Measurements from ENCODE around the gene SCYL3. TPM values are rescaled to one million over a fixed set of nuclear protein-coding genes. Genes with fewer than 3 reads are reported as not detected.

Gene SCYL3
- total RNA-seq, 2 donors from 2014 or later = 8.3 to 14.4 TPM

DNA sequence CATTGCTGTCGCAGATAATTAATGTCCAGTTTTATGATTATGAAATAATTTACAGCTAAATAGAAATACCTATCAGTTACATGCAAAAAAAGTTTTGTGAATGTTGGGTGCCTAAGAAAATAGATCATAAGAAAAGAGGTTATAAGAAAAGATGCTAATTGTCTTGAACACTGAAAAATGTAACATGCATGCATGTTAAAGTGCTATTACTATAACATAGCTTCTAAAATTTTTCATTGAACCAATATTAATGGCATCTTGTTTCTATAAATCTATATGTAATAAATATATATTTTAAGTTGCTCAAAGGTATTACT is 35.5 kb upstream of the SCYL3 start:
- H3K4me1 ChIP-seq (ENCODE audit: control insufficient read depth in 1 of 2, low read depth in 2 of 2) = peaks cover 0 to 18% of the 10 kb centered on the region in 2 donors
- no peak overlapping the region for H3K27ac ChIP-seq
- ATAC-seq (ENCODE audit: insufficient number of reproducible peaks, low FRiP score, low read depth) = no peak
- H3K9me3 ChIP-seq = no peaks in the 10 kb centered on the region
- H3K36me3 ChIP-seq = no peaks in the 10 kb centered on the region
- H3K4me3 ChIP-seq = no peak overlapping the region
- no peak for DNase-seq (ENCODE audit: low spot score)
- no peaks in the 10 kb centered on the region for H3K27me3 ChIP-seq (replicated peaks; ENCODE audit: insufficient read depth)
- TF ChIP-seq, protein P1, sequence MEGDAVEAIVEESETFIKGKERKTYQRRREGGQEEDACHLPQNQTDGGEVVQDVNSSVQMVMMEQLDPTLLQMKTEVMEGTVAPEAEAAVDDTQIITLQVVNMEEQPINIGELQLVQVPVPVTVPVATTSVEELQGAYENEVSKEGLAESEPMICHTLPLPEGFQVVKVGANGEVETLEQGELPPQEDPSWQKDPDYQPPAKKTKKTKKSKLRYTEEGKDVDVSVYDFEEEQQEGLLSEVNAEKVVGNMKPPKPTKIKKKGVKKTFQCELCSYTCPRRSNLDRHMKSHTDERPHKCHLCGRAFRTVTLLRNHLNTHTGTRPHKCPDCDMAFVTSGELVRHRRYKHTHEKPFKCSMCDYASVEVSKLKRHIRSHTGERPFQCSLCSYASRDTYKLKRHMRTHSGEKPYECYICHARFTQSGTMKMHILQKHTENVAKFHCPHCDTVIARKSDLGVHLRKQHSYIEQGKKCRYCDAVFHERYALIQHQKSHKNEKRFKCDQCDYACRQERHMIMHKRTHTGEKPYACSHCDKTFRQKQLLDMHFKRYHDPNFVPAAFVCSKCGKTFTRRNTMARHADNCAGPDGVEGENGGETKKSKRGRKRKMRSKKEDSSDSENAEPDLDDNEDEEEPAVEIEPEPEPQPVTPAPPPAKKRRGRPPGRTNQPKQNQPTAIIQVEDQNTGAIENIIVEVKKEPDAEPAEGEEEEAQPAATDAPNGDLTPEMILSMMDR (IDR thresholded peaks at IDR 0.05) = no peak

DNA sequence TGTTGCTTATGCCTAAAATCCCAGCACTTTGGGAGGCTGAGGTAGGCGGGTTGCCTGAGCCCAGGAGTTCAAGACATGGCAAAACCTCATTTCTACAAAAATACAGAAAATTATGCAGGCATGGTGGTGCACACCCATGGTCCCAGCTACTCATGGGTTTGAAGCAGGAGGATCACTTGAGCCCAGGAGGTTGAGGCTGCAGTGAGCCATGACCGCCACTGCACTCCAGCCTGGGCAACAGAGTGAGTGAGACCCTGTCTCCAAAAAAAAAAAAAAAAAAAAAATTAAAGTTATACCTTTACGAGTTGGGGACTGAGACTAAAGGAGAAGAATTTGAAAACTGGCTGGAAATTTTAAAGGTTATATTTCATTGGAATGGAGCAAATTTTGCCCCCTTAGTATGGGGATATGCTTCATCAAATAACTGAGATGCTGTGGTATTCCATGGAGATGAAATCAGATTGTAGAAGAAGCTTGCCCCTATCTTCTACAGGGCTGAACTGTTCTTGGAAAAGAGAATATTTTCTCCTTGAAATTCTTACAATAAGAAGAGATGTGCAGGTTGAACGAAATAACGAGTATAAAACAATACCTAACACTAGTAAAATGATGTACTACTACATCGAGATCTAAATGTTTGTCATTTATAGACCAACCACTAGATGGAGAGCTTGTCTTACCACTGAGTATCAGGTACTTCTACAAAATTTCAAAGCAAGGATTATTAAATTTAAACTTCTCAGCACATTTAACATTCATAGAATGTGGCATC is 34.9 kb upstream of the SCYL3 start:
- Histone ChIP-seq H3K27me3 (replicated peaks; ENCODE audit: insufficient read depth) (no peaks in the 10 kb centered on the region), H3K4me3 (no peak overlapping the region), H3K36me3 (no peaks in the 10 kb centered on the region), H3K27ac (no peak overlapping the region), H3K9me3 (no peaks in the 10 kb centered on the region), H3K4me1 (ENCODE audit: control insufficient read depth in 1 of 2, low read depth in 2 of 2) (peaks cover 0 to 14% of the 10 kb centered on the region in 2 donors)
- TF ChIP-seq, protein P1 (IDR thresholded peaks at IDR 0.05) = peak; percentile 56
- ATAC-seq (ENCODE audit: insufficient number of reproducible peaks, low FRiP score, low read depth) = no peak
- DNase-seq (ENCODE audit: low spot score) = no peak

DNA sequence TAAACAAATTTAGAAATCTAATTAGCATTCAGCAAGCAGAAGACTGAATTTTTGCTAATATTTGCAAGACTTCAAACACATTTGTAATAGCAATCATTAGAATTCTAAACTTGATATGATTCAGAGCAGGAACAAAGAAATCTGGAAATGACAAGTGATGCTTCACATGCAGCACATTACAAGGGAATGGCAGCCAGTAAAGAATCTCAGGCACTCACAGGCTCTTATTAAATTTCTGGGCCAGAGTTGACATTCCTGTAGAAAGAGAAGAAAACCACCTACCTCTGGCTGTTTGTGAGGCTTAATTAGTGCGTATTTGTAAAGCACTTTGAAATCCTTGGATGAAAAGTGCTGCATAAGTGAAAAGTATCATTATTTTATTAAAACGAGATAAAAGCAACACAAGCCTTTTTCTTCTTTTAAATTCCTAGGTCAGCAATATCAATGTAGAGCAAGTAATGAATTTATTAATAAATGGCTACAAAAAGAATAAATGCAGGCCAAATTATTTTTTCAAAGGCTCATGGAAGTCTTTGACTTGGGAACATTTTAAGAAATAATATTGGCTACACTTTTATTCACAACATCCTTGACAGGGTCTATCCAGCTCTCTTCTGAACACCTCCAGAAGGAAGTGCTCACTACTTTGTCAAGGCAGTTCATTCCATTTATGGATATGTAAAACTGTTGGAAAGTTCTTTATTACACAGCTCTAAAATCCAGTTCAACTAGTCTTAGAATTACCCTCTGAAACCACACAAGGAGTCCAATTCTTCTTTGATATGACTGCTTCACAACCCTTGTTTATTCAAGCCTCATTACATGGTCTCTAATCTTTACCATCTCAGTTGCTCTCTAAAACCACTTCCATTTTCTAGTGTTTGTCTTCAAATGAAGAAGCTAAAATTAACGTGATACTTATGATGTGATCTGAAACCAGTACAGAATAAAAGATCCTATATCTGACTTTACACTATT is 32.1 kb upstream of the SCYL3 start:
- H3K27ac ChIP-seq = no peak overlapping the region
- H3K36me3 ChIP-seq = no peaks in the 10 kb centered on the region
- no peak for ATAC-seq (ENCODE audit: insufficient number of reproducible peaks, low FRiP score, low read depth)
- DNase-seq (ENCODE audit: low spot score) = no peak
- no peaks in the 10 kb centered on the region for H3K4me1 ChIP-seq (ENCODE audit: control insufficient read depth in 1 of 2, low read depth in 2 of 2)
- TF ChIP-seq, protein P1 (IDR thresholded peaks at IDR 0.05) = no peak
- H3K9me3 ChIP-seq = no peaks in the 10 kb centered on the region
- no peaks in the 10 kb centered on the region for H3K27me3 ChIP-seq (replicated peaks; ENCODE audit: insufficient read depth)
- H3K4me3 ChIP-seq = no peak overlapping the region

DNA sequence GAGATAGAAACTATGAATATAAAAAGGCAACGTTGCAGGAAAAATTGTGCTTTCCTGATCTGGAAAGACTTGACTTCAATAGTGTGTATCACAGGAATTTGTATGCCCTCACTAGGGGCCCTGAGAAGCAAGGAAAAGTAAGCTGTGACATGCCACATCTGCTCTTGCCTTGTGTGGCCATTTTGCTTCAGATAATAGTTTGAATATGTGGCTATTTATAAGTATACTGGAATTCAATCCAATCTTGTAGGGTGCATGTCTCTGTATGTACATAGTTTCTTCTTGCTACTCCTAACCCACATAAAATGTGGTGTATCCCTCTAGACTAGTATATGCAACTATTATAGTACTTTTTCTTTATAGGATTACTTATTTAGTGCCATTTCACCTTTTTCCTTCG is 31.1 kb upstream of the SCYL3 start:
- no peak for DNase-seq (ENCODE audit: low spot score)
- ATAC-seq (ENCODE audit: insufficient number of reproducible peaks, low FRiP score, low read depth) = no peak

More for the DNA sequence above, 31.1 kb upstream of the SCYL3 start:
- H3K27ac ChIP-seq = no peak overlapping the region
- no peaks in the 10 kb centered on the region for H3K4me1 ChIP-seq (ENCODE audit: control insufficient read depth in 1 of 2, low read depth in 2 of 2)
- TF ChIP-seq, protein P1 (IDR thresholded peaks at IDR 0.05) = no peak
- no peaks in the 10 kb centered on the region for H3K36me3 ChIP-seq
- H3K27me3 ChIP-seq (replicated peaks; ENCODE audit: insufficient read depth) = no peaks in the 10 kb centered on the region
- H3K9me3 ChIP-seq = no peaks in the 10 kb centered on the region
- H3K4me3 ChIP-seq = no peak overlapping the region

Data from thoracic aorta (tissue), 2 donors.